Calu3 (cell line): ENCODE data around the gene MOXD1. TPM values are rescaled to one million over a fixed set of nuclear protein-coding genes. Genes with fewer than 3 reads are reported as not detected.

Experiments
- BruUV-seq: library from RNA; stranded (reverse); fragments of 400-500 nt; replicated peaks from 2 replicates; lab custom pipeline; 2021; lab: Mats Ljungman, UMichigan
- CTCF ChIA-PET: fragments of 300-600 bp; sonication (Branson Sonifier 250); formaldehyde crosslinking; loops from one replicate; lab custom pipeline; 2022; ENCODE audit warnings: antibody characterized with exemption; lab: Charles Lee
- DNase-seq: peaks from one replicate; pipeline ENCODE4 v3.0.0; 2022
- H3K27ac Mint-ChIP-seq: one replicate; pipeline ENCODE4 v1.8.0; 2022; ENCODE audit warnings: mixed read lengths; ENCODE audit not compliant: unreplicated experiment
- H3K27me3 Mint-ChIP-seq: one replicate; pipeline ENCODE4 v1.8.0; 2022; ENCODE audit warnings: mixed read lengths; ENCODE audit not compliant: unreplicated experiment
- H3K36me3 Mint-ChIP-seq: one replicate; pipeline ENCODE4 v1.8.0; 2022; ENCODE audit warnings: mild to moderate bottlenecking, moderate library complexity, mixed read lengths; ENCODE audit not compliant: insufficient read depth, unreplicated experiment
- H3K4me1 Mint-ChIP-seq: one replicate; pipeline ENCODE4 v1.8.0; 2022; ENCODE audit warnings: mild to moderate bottlenecking, low read depth, mixed read lengths; ENCODE audit not compliant: unreplicated experiment
- H3K4me3 Mint-ChIP-seq: one replicate; pipeline ENCODE4 v1.8.0; 2022; ENCODE audit warnings: mild to moderate bottlenecking, low read depth, moderate library complexity, mixed read lengths; ENCODE audit not compliant: unreplicated experiment
- H3K9me3 Mint-ChIP-seq: one replicate; pipeline ENCODE4 v1.8.0; 2022; ENCODE audit warnings: low read depth, mixed read lengths; ENCODE audit not compliant: unreplicated experiment
- CTCF ChIP-seq: fragments of 200-600 bp; IDR thresholded peaks from one replicate; pipeline ENCODE4 v1.8.0; 2022; ENCODE audit warnings: antibody characterized with exemption; ENCODE audit not compliant: unreplicated experiment
- intact Hi-C: fragments of 100-400 bp; cut with micrococcal nuclease; formaldehyde crosslinking; loops from one replicate; pipeline ENCODE4 v1.10.0; 2022; ENCODE audit not compliant: unreplicated experiment
- total RNA-seq: library from RNA; stranded (reverse); gene quantifications from 2 replicates; pipeline ENCODE4 v1.2.3, GENCODE V29; 2022

MOXD1 gene
- total RNA-seq, 1 experiment from 2014 or later = 13.6 TPM

GRCh38 chr6:132286298-132287019 is 114.8 kb downstream of the MOXD1 start:
- intact Hi-C loops = no loop called here
- Mint-ChIP-seq H3K9me3 (no peaks in the 10 kb centered on the region), H3K27ac (no peak overlapping the region), H3K4me3 (no peak overlapping the region), H3K4me1 (peaks cover 17% of the 10 kb centered on the region), H3K36me3 (no peaks in the 10 kb centered on the region), H3K27me3 (no peaks in the 10 kb centered on the region)
- no TSS peak for BruUV-seq
- no peak for DNase-seq
- CTCF ChIA-PET = no interaction called here
- no peak for TF ChIP-seq CTCF

DNA sequence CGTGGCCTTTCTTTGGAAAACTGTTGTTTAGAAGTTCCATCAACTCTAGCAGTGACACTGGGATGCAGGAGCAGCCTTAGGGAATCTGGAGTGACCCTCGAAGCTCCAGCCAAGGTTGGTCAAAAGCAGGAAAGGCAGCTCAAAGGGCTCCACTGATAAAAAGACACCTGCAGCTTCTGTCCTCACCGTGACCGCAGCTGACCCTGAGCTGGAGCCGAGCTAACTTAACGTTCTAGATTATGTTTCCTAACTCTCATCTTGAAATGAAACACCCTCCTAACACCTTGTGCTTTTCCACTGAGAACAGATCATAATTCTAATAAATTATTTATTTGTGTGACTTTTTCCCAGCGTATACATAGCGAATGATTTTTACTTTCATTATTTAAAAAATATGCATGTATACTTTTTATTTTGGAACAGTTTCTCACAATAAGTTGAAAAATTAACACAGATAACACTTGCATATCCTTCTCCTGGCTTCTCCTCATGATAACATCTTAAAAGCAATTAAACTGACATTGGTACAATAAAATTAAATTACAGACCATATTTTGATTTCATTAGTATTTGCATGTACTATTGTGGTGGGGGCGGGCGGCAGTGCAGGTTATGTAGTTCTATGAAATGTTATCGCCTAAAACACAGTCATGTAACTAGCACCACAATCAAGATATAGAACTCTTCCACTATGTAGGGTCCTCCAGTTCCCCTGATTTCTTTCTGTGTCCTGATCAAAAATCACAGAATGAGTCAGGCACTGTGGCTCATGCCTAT is 116.1 kb downstream of the MOXD1 start:
- no peak for DNase-seq
- Mint-ChIP-seq H3K27ac (no peak overlapping the region), H3K4me3 (no peak overlapping the region), H3K4me1 (peaks cover 17% of the 10 kb centered on the region), H3K27me3 (no peaks in the 10 kb centered on the region), H3K9me3 (no peaks in the 10 kb centered on the region), H3K36me3 (no peaks in the 10 kb centered on the region)
- TF ChIP-seq CTCF = no peak
- no TSS peak for BruUV-seq
- intact Hi-C loops = no loop called here
- CTCF ChIA-PET = no interaction called here

DNA sequence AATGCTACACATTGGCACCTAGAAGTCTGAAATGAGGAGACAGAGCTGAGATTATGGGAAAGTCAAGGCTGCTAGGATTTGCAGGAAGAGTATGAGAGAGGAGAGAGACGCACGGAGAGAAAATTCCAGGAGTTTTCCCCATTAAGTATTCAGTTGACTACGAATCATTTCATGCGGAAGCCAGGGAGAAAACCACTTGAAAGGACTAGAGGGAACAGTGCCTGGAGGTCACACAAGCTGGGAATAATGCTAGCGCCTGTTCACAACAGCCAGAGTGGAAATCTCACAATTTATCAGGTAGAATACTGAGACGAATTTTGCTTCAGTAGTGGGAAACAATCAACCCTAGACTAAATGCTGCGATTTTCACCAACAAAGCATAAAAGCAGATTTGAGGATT is 118.6 kb downstream of the MOXD1 start:
- CTCF ChIA-PET = no interaction called here
- no peak for DNase-seq
- Mint-ChIP-seq H3K9me3 (no peaks in the 10 kb centered on the region), H3K4me1 (peaks cover 17% of the 10 kb centered on the region), H3K4me3 (no peak overlapping the region), H3K27me3 (no peaks in the 10 kb centered on the region), H3K27ac (no peak overlapping the region), H3K36me3 (peaks cover 5% of the 10 kb centered on the region)
- BruUV-seq = no TSS peak
- intact Hi-C loops = no loop called here
- TF ChIP-seq CTCF = no peak

DNA sequence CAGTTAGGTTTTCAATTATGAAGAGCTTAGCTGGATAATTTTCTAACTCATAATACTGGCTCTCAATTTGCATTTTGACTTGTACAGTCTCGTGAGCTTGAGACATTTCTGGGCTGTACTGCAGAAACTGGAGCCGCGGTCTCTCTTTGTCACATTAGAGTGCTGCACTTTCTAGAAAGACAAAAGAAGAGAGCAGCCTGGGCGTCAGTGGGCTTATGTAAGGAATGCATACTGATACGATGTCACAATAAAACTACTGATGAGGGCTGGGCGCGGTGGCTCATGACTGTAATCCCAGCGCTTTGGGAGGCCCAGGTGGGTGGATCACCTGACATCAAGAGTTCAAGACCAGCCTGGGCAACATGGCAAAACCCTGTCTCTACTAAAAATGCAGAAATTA is 120.8 kb downstream of the MOXD1 start:
- H3K27me3 Mint-ChIP-seq = no peaks in the 10 kb centered on the region
- CTCF ChIA-PET = interaction anchor here (0.6 to 2.2 kb wide), 21 partner anchors 8 to 533 kb away, joined by 3 to 49 read pairs (median 6); no protein-coding TSS in a partner anchor
- TF ChIP-seq CTCF = no peak
- no TSS peak for BruUV-seq
- no peak overlapping the region for H3K27ac Mint-ChIP-seq
- H3K4me3 Mint-ChIP-seq = no peak overlapping the region
- intact Hi-C loops = no loop called here
- H3K36me3 Mint-ChIP-seq = peaks cover 5% of the 10 kb centered on the region
- peaks cover 5% of the 10 kb centered on the region for H3K4me1 Mint-ChIP-seq
- H3K9me3 Mint-ChIP-seq = no peaks in the 10 kb centered on the region
- DNase-seq = no peak
